Stromal cell of bone marrow (primary cell): Measurements from ENCODE around the gene ARHGAP22.
A peak's percentile ranks its signal among the peaks of the same experiment; 100 is the strongest.
"Not testable (repeated sequence)": the region's sequence is repeated elsewhere in the genome, so short reads cannot be mapped to it uniquely, and the experiment has no call there.

Experiments
- DNase-seq: peaks from one replicate; pipeline ENCODE4 v3.0.0-alpha.2; 2012; ENCODE audit warnings: low read depth

Gene ARHGAP22

GRCh38 chr10:48604991-48605508, at the start of gene ARHGAP22:
Gene ARHGAP22, minus strand, starts transcription at chr10:48605073. Its CDS starts 277 bp downstream, at chr10:48604796.
- DNase-seq, result no peak

GRCh38 chr10:48653944-48654698, 49.2 kb upstream of the ARHGAP22 start:
- DNase-seq, result no peak

GRCh38 chr10:48653347-48653746, 48.5 kb upstream of the ARHGAP22 start:
- no peak for DNase-seq

- DNase-seq, result no peak
These were observed 47.5 kb upstream of the ARHGAP22 start for GRCh38 chr10:48652344-48652743.

GRCh38 chr10:48651839-48652238, 47.0 kb upstream of the ARHGAP22 start:
- no peak for DNase-seq

- DNase-seq, result no peak
These were observed 46.4 kb upstream of the ARHGAP22 start for GRCh38 chr10:48651293-48651692.

GRCh38 chr10:48649349-48649944, 44.6 kb upstream of the ARHGAP22 start:
- DNase-seq, result no peak

- no peak for DNase-seq
These were observed 43.5 kb upstream of the ARHGAP22 start for GRCh38 chr10:48648172-48648942.

- not testable (repeated sequence) for DNase-seq
These were observed 42.2 kb upstream of the ARHGAP22 start for GRCh38 chr10:48647073-48647472.

GRCh38 chr10:48645600-48645999, 40.7 kb upstream of the ARHGAP22 start:
- DNase-seq, result no peak

GRCh38 chr10:48641099-48641690, 36.3 kb upstream of the ARHGAP22 start:
- DNase-seq, result not testable (repeated sequence)

- no peak for DNase-seq
These were observed 35.5 kb upstream of the ARHGAP22 start for GRCh38 chr10:48640326-48640725.

- no peak for DNase-seq
These were observed 34.8 kb upstream of the ARHGAP22 start for GRCh38 chr10:48639632-48640031.

- DNase-seq, result no peak
These were observed 34.1 kb upstream of the ARHGAP22 start for GRCh38 chr10:48638739-48639527.

- no peak for DNase-seq
These were observed 33.3 kb upstream of the ARHGAP22 start for GRCh38 chr10:48638158-48638557.

GRCh38 chr10:48636901-48637300, 32.0 kb upstream of the ARHGAP22 start:
- no peak for DNase-seq

GRCh38 chr10:48636231-48636630, 31.4 kb upstream of the ARHGAP22 start:
- no peak for DNase-seq

GRCh38 chr10:48634984-48635557, 30.2 kb upstream of the ARHGAP22 start:
- DNase-seq, result no peak

- peak; percentile 95 for DNase-seq
These were observed 29.5 kb upstream of the ARHGAP22 start for GRCh38 chr10:48634198-48634983.
